ENCODE data around the gene MFAP3L.

MFAP3L gene

DNA sequence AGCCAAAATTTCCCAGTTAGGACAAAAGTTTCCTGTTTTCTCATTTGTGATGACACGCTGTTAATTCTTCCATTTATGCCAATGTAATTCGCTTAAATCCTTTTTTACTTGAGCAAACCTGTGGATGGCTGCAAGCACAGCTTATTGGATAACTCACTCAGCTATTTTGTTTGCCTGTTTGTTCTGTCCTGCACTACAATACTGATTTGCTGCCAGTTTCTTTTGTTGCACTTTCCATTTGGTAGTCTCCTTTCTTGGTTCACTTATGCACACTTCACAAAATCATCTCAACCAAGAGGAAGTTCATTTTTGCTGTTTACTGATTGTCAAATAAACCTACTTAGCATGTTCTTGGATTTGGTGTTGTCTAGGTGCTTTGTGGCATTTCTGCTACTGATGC is 40.3 kb downstream of the MFAP3L start:
- Mint-ChIP-seq H3K9me3 (no peaks in the 10 kb centered on the region), H3K4me1 (no peaks in the 10 kb centered on the region), H3K4me3 (no peak overlapping the region), H3K36me3 (ENCODE audit: low read depth) (no peaks in the 10 kb centered on the region), H3K27ac (no peak overlapping the region), H3K27me3 (peaks cover 8% of the 10 kb centered on the region)
- DNase-seq (no peak), ATAC-seq (no peak)

DNA sequence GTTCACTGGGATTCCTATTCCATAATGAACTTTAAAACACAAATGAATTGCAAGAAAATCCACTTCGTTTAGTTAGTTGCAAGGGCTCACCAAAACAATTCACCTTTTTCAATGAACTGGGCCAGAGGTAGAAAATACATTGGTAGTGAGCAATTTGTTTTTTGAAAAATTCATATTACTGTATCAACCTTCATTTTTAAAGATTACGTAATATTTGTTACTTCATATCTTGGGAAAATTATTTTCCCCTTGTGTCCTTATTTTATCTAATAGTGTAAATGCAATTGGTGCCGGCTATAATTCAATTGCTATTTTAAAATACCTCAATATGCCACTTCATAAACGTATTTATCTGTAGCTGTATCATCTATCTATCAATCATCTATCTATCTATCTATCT is 41.5 kb downstream of the MFAP3L start:
- no peak overlapping the region for H3K27ac Mint-ChIP-seq
- H3K27me3 Mint-ChIP-seq: peaks cover 8% of the 10 kb centered on the region
- no peaks in the 10 kb centered on the region for H3K36me3 Mint-ChIP-seq (ENCODE audit: low read depth)
- no peaks in the 10 kb centered on the region for H3K4me1 Mint-ChIP-seq
- DNase-seq: no peak
- no peaks in the 10 kb centered on the region for H3K9me3 Mint-ChIP-seq
- no peak for ATAC-seq
- H3K4me3 Mint-ChIP-seq: no peak overlapping the region

DNA sequence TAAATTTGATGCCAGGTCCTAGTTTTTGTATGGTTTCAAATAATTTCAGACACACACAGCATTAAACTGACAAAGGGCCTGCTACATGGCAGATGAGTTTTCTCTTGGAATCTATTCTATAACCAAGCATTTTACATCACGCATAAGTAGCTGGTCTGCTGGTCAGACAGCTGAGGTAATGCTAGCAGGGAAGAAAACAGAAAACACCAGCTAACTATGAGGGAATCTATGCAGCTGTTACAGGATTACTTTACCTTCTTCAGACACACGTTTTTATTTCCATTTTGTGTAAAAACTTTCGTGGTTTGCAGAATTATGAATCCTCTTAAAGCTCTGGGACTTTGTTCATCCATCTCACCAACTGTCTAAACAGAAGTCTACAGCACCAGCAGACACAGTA is 42.0 kb downstream of the MFAP3L start:
- H3K27ac Mint-ChIP-seq: no peak overlapping the region
- H3K9me3 Mint-ChIP-seq: no peaks in the 10 kb centered on the region
- DNase-seq (no peak), ATAC-seq (no peak)
- H3K36me3 Mint-ChIP-seq (ENCODE audit: low read depth): no peaks in the 10 kb centered on the region
- H3K4me3 Mint-ChIP-seq: no peak overlapping the region
- H3K4me1 Mint-ChIP-seq: no peaks in the 10 kb centered on the region
- peaks cover 8% of the 10 kb centered on the region for H3K27me3 Mint-ChIP-seq

DNA sequence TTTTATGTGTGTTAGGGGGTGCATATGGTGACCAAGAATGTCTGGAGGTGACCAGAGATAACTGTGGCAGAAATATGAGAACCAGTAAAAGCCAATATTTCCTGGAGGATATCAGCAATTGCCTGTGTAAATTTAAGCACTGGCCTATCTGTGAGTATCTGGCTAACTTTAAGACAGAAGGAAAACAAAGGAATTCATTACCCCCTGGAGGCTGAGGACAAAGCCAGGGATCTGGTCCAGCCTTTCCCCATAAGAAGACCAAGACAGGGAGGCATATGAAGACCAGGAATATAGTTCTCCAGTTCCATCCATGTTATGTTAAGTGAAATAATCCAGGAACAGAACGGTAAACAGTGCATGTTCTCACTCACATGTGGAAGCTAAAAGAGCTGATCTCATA is 49.2 kb downstream of the MFAP3L start:
- H3K9me3 Mint-ChIP-seq: no peaks in the 10 kb centered on the region
- ATAC-seq (no peak), DNase-seq (no peak)
- H3K27me3 Mint-ChIP-seq: peaks cover 11% of the 10 kb centered on the region
- H3K36me3 Mint-ChIP-seq (ENCODE audit: low read depth): no peaks in the 10 kb centered on the region
- no peak overlapping the region for H3K4me3 Mint-ChIP-seq
- H3K27ac Mint-ChIP-seq: no peak overlapping the region
- no peaks in the 10 kb centered on the region for H3K4me1 Mint-ChIP-seq

DNA sequence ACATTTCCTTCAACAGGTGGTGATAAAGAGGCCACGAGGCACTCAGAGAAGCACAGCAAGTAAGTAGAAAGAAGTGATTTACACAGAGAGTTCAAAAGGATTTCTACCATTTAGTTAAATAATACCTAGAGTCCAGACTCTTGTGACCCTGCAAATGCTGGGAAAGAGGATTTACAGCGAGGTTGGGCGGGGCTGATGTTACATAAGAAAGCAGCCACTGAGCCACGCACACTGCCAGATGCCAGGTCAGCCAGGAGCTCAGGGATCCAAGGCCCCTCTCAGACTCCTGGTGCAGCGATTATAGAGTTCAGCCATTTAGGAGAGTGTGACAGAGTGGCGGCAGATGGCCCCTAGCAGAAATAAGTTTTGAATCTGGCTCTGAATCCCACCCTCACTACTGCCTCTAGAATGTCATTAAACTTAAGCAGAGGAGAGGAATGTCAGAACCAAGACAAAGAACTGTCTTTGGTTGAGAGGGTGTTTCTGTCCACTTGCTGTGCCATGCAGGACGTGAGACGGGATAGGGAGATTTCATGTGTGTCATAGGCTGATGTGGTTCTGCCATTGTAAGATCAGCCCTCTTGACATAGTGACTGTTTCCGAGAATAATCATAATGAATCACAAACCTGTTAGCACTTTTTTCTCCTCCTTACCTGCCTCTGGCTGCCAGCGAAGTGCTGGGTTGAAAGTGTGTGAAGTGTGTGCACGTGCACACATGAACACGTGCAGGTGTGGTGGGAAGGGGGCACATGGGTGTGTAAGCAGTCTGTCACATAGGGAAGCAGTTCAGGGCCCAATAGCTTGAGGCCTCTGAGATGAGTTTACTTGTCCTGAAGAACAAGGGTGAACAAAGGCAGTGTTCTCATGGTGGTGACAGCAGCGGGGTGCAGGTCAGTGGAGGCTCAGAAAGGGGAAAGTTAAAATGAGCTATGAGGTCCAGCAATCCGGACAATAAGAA is 50.1 kb downstream of the MFAP3L start:
- no peak overlapping the region for H3K27ac Mint-ChIP-seq
- H3K4me3 Mint-ChIP-seq: no peak overlapping the region
- DNase-seq: no peak
- ATAC-seq: no peak
- no peaks in the 10 kb centered on the region for H3K4me1 Mint-ChIP-seq
- H3K9me3 Mint-ChIP-seq: no peaks in the 10 kb centered on the region
- peaks cover 10% of the 10 kb centered on the region for H3K27me3 Mint-ChIP-seq
- H3K36me3 Mint-ChIP-seq (ENCODE audit: low read depth): no peaks in the 10 kb centered on the region

DNA sequence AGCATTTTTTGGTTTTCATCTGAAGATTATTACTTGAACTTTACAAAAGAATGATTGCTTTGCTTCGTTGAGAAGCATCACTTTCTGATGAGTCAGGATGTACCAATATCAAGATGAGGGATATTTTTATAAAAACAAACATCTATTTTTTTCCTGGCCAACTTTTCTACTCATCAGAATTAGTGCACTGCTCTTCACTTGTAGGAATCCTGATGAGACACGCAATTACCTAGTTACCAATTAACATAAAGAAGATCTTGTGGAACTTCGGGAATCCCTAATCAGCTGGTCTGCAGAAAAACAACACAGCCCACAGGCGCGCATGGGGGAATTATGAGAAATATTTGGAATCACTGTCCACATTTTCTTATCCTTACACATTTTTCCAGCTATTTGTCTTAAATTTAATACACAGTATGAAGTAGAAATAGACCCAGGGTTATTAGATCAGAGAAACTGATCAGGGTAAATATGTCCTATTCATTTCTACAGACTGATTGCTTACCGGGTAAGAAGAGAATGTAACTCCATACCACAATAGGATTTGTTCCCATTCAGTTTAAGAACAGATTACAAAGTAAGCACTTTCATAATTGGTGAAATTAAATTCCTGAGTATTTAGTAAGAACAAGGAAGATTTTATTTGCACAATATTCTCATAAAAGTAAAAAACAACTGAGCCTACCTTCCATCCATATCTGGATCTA is 50.9 kb downstream of the MFAP3L start:
- H3K27me3 Mint-ChIP-seq: peaks cover 10% of the 10 kb centered on the region
- ATAC-seq (no peak), DNase-seq (no peak)
- no peaks in the 10 kb centered on the region for H3K9me3 Mint-ChIP-seq
- no peak overlapping the region for H3K4me3 Mint-ChIP-seq
- no peaks in the 10 kb centered on the region for H3K4me1 Mint-ChIP-seq
- no peak overlapping the region for H3K27ac Mint-ChIP-seq
- no peaks in the 10 kb centered on the region for H3K36me3 Mint-ChIP-seq (ENCODE audit: low read depth)

DNA sequence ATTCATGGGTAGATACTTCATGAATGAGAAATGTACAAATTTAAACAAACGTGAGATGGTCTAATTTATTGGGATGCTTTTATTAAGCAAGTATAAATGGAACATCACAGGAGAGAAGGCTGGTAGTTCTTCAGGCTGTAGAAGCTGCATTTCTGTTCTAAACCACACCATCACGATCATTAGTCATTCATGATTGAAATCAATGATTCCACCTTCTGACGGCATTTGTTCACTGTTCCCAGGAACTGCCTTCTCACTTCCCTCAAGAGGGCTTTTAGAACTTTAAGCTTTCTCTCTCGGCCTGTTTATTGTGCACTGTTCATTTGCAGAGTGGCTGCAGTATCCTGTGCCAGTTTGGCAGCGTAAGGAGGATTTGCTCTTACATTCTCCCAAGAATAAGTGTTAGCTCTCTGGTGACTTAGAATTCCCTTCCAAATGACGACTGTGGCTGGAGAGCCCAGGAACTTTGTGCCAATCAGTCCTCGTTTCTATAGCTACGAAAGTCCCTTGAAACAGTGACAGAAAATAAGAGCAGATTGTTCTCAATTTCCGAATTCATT is 54.7 kb downstream of the MFAP3L start:
- H3K27ac Mint-ChIP-seq: no peak overlapping the region
- H3K9me3 Mint-ChIP-seq: no peaks in the 10 kb centered on the region
- no peaks in the 10 kb centered on the region for H3K36me3 Mint-ChIP-seq (ENCODE audit: low read depth)
- ATAC-seq (no peak), DNase-seq (no peak)
- no peaks in the 10 kb centered on the region for H3K4me1 Mint-ChIP-seq
- H3K27me3 Mint-ChIP-seq: peaks cover 9% of the 10 kb centered on the region
- H3K4me3 Mint-ChIP-seq: no peak overlapping the region

DNA sequence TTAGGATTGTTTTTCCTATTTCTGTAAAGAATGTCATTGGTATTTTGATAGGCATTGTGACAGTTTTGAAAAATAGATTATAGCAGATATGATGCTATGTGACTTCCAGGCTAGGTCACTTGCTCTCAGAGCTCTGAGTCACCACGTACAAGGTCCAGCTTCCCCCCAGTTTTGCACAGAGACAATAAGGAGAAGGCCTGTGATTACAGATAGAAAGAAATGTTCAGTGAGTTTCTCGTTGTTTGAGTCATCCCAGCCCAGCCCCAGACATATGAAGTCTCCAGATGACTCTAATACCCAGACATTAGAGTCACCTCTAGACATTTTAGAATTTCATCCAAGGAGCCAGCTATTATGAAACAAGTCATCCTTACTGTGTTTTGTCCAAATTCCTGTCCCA is 57.2 kb downstream of the MFAP3L start:
- Mint-ChIP-seq H3K4me3 (no peak overlapping the region), H3K4me1 (no peaks in the 10 kb centered on the region), H3K36me3 (ENCODE audit: low read depth) (no peaks in the 10 kb centered on the region), H3K9me3 (no peaks in the 10 kb centered on the region), H3K27me3 (peaks cover 5% of the 10 kb centered on the region), H3K27ac (no peak overlapping the region)
- no peak for ATAC-seq
- no peak for DNase-seq

DNA sequence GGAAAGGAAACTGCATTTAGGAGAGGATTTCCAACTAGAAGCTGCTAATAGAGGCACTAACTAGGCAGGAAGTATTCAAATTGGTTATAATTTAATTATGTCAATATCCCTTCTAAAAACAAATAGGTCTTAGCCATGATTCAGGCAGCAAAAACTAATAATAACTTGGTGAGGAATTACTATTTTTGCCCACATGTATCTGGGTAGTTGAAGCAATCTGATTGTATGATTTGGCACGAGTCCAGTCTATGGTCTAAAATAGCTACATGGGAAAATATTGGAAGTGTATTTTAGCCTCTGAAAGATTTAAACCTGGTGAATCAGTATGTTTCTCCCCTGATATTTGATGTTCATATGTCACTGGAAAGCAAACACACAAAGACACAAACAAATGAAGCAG is 62.2 kb downstream of the MFAP3L start:
- H3K4me3 Mint-ChIP-seq: no peak overlapping the region
- no peaks in the 10 kb centered on the region for H3K36me3 Mint-ChIP-seq (ENCODE audit: low read depth)
- H3K27me3 Mint-ChIP-seq: peaks cover 5% of the 10 kb centered on the region
- H3K4me1 Mint-ChIP-seq: no peaks in the 10 kb centered on the region
- ATAC-seq (no peak), DNase-seq (no peak)
- H3K27ac Mint-ChIP-seq: no peak overlapping the region
- no peaks in the 10 kb centered on the region for H3K9me3 Mint-ChIP-seq

DNA sequence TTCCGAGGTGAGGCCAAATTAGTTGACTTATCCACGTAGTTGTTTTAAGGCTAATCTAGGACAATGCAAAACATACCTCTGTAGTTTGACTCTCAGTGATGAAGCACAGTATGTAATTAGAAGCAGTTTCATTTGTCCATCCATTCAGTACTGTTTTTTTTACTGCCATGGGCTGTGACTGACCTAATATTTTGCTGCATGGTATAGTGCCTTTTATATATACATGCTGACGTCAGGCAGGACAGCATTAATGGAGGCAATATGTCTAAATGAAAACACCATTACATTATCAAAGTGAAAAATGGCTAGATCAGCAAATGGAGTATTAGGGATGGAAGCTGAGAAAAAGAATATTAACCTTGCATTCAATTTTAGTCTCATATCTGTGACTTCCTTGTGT is 66.9 kb downstream of the MFAP3L start:
- ATAC-seq: no peak
- DNase-seq: no peak
- Mint-ChIP-seq H3K9me3 (no peaks in the 10 kb centered on the region), H3K27me3 (peaks cover 6% of the 10 kb centered on the region), H3K27ac (no peak overlapping the region), H3K4me3 (no peak overlapping the region), H3K36me3 (ENCODE audit: low read depth) (no peaks in the 10 kb centered on the region), H3K4me1 (no peaks in the 10 kb centered on the region)

DNA sequence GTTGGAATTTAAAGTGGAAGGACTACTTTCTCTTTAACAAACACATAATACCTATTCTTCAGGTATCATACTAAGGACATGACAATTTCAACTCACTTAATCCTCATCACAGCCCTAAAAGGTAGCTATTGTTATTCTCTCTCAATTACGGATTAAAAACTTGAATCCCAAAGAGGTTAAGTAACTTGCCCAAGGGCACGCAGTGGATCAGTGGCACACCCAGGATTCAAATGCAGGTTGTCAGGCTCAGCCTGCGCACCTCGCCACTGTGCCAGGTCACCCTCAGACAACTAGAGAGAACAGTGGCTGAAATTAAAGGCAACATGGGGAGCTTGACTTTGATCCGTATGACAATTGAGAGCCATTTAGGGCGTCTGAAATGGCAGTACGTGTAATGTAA is 67.6 kb downstream of the MFAP3L start:
- H3K4me3 Mint-ChIP-seq: no peak overlapping the region
- H3K4me1 Mint-ChIP-seq: no peaks in the 10 kb centered on the region
- DNase-seq (no peak), ATAC-seq (no peak)
- no peaks in the 10 kb centered on the region for H3K9me3 Mint-ChIP-seq
- H3K27me3 Mint-ChIP-seq: peaks cover 6% of the 10 kb centered on the region
- H3K36me3 Mint-ChIP-seq (ENCODE audit: low read depth): no peaks in the 10 kb centered on the region
- H3K27ac Mint-ChIP-seq: no peak overlapping the region

DNA sequence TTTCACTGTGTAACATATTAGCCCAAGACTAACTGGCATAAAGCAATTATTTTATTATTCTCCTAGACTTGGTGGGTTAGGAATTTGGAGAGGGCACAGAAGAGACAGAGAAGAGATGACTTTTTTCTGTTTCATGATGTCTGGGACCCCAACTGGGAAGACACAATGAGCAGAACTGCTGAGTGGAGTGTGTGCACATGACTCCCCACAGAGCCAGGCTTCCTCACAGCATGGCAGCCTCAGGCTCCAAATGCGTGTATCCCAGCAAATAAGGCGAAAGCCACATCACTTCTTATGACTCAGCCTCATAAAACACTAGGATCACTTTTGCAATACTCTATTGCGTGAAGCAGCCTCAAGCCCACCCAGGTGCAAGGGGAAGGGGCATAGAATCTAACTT is 68.4 kb downstream of the MFAP3L start:
- no peak overlapping the region for H3K27ac Mint-ChIP-seq
- ATAC-seq (no peak), DNase-seq (no peak)
- peaks cover 6% of the 10 kb centered on the region for H3K27me3 Mint-ChIP-seq
- no peaks in the 10 kb centered on the region for H3K36me3 Mint-ChIP-seq (ENCODE audit: low read depth)
- no peak overlapping the region for H3K4me3 Mint-ChIP-seq
- H3K4me1 Mint-ChIP-seq: peaks cover 4% of the 10 kb centered on the region
- no peaks in the 10 kb centered on the region for H3K9me3 Mint-ChIP-seq

DNA sequence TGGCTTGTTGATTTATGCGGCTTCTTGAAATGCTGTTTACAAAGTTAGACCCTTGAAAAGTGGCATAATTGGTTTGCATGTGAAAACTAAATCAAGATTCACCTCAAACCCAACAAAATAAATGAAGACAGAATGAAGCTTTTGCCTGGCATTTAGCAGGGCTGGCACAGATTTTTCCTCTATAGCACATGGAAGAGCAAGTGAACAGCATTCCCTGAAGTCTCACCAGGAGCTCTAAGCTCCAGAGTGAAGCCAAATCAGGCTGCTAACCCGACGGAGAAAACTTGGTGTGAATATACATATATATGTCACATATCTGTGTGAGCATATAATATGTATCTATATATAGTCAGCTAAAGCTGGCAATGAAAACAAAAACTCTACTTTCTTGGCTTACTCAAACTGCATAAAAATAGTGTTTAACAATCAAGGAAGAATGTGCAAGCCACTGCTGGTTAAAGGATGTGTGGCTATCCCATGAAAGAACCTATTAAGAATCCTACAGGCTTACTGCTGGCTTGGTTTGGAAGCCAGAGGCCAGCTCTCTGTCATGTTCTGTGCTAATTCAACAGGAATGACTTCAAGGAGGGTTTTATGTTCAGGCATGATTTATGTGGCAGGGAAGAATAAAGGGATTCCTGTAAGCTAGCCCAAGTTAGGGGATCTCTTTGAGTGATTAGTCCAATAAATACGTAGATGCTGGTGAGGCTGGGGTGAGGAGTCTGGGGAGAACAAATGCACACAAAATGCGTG is 69.9 kb downstream of the MFAP3L start:
- H3K36me3 Mint-ChIP-seq (ENCODE audit: low read depth): no peaks in the 10 kb centered on the region
- no peak for ATAC-seq
- H3K4me3 Mint-ChIP-seq: no peak overlapping the region
- H3K27ac Mint-ChIP-seq: no peak overlapping the region
- no peaks in the 10 kb centered on the region for H3K9me3 Mint-ChIP-seq
- no peak for DNase-seq
- H3K4me1 Mint-ChIP-seq: peaks cover 10% of the 10 kb centered on the region
- H3K27me3 Mint-ChIP-seq: peaks cover 6% of the 10 kb centered on the region

DNA sequence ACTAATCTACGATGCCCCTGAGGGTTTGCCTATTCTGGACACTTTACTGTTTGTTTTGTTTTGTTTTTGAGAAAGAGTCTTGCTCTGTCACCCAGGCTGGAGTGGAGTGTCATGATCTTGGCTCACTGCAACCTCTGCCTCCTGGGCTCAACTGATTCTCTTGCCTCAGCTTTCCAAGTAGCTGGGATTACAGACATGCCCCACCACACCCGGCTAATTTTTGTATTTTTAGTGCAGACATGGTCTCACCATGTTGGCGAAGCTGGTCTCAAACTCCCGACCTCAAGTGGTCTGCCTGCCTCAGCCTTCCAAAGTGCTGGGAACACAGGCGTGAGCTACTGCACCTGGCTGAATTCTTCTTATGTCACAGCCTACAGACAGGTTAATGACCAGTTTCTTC is 70.7 kb downstream of the MFAP3L start:
- no peak for ATAC-seq
- Mint-ChIP-seq H3K36me3 (ENCODE audit: low read depth) (no peaks in the 10 kb centered on the region), H3K4me3 (no peak overlapping the region), H3K27me3 (peaks cover 6% of the 10 kb centered on the region), H3K4me1 (peaks cover 10% of the 10 kb centered on the region), H3K27ac (no peak overlapping the region), H3K9me3 (no peaks in the 10 kb centered on the region)
- DNase-seq: no peak

All from activated naive CD8-positive, alpha-beta T cell treated with anti-CD3 and anti-CD28 coated beads, Interleukin-2, amount 50 U/mL, for 24 hours (primary cell).